Hippocampal formation (tissue), 2 donors: ENCODE measurements around the gene PAK6.

Source experiments
- DNase-seq, 2 donors: peaks; one replicate each; lab custom pipeline; 2025; lab: John Stamatoyannopoulos, UW

Gene PAK6

GRCh38 chr15:40293006-40293405, 54.1 kb downstream of the PAK6 start:
- DNase-seq: no peak

- DNase-seq: no peak
Measured at GRCh38 chr15:40293905-40294895, 55.3 kb downstream of the PAK6 start.

DNA sequence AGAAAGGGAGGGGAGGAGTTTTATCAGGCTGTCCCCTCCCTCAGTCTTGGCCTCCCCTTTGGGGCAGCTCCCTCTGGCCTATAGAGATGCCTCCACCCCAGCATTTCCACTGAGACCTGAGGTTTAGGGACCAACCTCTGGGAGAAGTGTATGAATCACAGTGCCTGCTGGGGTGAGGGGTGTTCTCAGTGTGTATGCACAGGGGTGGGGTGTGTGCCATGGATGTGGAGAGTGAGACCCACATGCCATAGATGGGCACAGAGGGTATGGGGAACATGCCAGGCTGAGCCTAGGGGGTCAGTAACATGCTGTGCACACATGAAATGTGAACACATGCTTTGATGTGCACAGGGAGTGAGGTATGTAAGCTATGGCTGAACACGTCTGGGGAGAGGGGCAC, 56.4 kb downstream of the PAK6 start:
- no peak for DNase-seq

GRCh38 chr15:40295877-40296560, 57.2 kb downstream of the PAK6 start:
- no peak for DNase-seq

DNA sequence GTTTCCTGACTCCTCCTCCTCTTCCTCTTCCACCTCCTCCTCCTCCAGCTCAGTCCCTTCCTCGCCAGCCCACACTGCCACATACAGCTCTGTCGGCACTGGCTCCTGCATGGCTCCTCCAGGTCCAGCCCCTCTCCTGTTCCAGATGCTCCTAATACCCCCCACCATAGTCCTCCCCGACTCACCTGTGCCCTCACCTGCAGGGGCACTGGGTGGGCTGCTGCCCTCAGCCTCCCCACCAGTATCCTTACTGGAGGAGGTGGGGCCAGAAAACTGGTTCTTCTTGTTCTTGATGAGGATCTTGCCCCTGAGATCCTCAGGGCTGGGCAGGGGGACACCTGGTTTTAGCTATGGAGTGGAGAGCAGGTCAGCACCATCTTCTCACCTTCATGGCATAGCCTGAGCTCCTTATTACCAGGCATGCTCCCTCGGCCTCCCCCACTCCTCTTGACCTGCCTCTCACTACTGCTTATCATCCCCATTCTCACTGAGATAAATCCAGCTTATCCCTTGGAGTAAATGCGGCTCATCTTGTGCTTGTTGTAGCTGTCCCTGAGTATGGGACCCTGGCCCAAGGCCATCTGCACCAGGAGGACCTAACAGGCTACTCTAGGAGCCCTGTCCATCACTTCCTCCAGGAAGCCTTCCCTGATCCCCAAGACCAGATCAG, 57.8 kb downstream of the PAK6 start:
- DNase-seq: no peak

- no peak for DNase-seq
Measured at GRCh38 chr15:40297356-40297755, 58.5 kb downstream of the PAK6 start.

DNA sequence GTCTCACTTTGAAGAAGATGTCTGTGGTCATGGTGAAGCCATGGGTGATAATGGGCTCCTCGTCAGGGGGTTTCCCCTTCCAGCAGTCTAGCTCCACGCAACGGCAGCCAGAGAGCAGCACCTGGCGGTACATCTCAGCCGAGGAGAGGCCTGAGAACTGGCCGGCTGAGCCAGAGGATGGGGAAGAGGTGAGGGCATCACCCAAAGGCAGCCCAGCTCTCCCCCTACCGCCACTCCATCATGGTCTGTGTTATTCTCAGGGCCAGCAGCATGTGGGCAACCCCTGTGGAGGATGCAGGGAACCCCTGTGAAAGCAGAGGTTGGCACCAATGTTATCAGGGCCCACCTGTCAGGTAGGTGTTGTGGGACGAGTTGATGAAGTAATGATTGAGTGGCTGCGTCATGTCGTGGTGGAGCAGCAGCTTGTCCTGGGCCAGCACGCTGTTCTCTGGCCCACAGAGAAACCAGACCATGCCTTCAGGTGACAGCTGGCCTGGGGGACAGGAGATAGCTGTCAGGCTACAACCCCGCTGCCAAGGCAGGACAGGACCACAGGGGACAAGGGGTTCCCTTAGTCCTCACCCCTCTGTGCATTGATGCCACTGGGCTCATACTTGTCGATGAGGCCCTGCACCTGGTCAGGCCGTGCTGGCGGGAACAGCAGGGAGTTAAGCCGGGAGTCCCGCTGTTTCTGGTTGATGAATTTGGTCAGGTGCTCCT, 59.5 kb downstream of the PAK6 start:
- DNase-seq: no peak

DNA sequence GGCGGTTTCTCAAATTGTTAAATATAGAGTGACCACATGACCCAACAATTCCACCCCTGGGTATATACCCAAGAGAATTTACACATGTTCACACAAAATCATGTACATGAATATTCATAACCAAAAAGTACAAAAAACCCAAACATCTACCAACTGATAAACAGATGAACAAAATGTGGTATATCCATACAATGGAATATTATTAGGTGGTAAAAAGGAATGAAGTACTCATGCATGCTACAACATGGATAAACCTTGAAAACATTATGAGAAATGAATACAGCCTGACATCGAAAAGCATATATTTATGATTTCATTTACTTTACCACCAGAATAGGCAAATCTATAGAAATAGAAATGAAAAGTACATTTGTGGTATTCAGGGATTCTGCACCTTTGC, 61.5 kb downstream of the PAK6 start:
- no peak for DNase-seq

- no peak for DNase-seq
Measured at GRCh38 chr15:40300771-40301170, 61.9 kb downstream of the PAK6 start.

DNA sequence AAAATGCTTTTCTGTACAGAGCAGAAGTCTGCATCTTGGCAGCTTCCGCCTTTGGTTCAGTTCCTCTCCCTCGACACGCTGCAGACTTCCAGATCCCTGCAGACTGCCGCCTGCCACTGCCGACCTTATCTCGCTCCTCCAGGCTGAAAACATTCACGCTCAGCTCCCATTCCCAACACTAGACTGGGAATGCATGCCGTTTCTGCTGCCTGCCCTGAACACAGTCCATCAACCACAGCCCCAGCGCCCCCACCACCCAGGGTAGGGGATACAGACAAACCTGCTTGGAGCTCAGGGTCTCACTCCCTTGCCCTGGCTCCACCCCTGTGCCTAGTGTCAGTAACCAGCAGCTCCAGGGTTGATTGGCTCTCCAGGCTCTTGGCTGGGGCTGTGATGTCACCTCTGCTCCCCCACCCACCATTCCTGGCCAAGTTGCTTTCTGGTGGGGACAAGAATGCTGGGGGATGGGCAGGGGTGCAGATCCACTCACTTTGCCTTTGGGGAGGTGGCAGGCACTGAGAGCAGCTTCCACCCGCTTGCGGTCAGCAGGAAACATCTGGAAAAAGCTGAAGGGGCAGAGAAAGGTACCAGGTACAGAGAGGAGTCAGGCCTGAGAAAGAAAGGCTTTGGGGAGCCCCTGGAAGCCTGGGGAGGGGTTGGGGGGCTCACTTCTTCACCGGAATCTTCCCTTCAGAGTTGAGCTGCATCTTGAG, 62.8 kb downstream of the PAK6 start:
- DNase-seq: no peak

DNA sequence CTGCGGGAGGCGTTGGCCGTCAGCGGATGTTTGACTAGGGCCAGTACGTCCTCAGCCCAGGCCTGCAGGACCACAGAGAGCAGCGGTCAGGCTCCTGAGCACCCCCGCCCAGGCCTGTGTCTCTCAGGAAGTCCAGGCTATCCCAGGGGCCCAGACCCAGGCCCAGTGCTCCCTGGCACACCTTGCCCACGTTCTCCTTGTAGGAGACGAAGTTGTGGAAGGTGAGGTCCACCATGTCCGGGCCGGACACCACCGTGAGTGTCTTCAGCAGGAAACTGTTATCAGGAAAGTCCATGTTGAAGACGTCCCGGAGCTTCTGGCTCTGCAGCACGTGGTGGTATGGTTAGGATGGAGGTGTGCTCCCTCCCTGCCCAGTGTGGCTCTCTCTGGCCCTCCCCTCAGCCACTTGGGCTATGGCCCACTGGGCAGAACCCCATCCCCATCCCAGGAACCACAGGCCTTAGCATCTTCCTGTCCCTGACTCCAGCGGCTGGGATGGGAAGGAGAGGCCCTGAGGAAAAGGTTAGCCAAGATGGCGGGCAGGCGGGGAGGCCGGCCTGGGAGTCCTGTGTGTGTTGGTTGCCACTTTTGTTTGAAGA, 63.5 kb downstream of the PAK6 start:
- no peak for DNase-seq

DNA sequence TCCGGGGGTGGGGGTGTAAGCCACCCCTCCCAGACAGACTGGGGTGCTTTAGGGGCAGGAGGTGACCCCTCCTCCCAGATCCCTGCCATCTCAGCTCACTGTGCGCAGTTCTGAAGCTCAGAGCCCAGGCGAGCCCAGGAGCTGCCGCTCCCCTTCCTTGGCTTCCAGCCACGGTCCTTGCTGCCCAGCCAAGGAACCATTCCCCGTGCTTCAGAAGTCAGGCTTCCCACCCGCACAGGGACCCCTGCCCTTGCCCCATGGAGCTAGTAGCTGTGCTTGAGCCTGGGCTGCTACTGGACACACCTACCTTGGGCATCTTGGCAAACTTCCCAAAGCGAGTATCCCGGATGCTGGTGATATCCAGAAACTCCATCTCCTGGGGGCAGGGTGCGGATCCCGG, 64.1 kb downstream of the PAK6 start:
- no peak for DNase-seq

- no peak for DNase-seq
Measured at GRCh38 chr15:40303576-40303975, 64.7 kb downstream of the PAK6 start.

DNA sequence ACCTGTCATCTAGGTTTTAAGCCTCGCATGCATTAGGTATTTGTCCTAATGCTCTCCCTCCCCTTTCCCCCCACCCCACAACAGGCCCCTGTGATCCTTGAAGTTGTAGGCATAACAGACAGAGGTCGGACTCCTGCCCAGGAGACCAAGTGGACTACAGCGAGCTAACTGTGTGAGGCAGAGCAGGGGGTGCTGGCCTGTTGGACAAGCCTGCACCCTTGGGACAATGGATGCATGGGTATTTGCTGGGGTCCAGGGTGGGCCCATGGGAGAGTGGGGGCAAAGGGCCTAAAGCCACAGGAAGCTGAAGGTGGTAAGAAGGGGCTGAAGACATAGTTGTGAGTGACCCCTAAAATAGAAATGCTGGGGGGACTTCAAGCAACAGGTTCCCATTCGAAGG, 66.4 kb downstream of the PAK6 start:
- DNase-seq: no peak

DNA sequence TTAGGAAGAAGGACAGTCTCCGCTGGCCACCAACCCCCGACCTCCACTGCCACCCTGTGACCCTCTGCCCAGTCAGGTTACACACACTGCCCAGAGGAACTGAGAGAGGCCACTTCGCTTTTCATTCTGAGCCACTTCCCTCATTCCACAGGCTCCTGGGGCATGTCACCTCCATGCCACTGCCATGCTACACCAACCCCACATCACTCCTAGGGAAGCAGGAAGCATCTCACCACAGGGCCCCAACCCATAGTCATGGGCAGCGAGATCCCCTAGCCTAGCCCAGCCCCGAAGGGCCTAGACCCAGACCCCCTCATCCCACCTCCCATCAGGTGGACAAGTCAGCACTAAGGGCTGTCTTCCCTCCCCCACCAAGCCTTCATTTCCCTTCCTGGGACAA, 67.5 kb downstream of the PAK6 start:
- DNase-seq: peak in 1 of 2 donors; percentile 24

DNA sequence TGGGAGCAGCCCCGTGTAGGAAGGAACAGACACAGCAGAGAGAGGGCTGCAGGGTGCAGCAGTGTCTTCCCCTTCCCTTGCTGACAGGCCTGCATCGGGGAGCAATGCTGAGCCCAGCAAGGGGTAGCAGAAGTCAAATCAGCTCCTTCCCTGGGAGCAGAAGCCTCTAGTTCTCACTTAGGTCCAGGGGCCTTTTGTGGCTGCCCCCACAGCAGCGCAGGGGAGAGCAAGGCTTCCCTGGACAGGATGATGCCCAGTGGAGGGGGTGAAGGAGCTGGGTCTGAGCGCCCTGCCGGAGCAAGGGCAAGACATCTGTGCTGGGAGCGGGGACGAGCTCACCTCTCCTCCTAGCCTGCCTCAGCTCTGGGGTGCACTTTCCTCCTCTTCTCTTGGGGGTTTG, 68.0 kb downstream of the PAK6 start:
- DNase-seq: no peak

DNA sequence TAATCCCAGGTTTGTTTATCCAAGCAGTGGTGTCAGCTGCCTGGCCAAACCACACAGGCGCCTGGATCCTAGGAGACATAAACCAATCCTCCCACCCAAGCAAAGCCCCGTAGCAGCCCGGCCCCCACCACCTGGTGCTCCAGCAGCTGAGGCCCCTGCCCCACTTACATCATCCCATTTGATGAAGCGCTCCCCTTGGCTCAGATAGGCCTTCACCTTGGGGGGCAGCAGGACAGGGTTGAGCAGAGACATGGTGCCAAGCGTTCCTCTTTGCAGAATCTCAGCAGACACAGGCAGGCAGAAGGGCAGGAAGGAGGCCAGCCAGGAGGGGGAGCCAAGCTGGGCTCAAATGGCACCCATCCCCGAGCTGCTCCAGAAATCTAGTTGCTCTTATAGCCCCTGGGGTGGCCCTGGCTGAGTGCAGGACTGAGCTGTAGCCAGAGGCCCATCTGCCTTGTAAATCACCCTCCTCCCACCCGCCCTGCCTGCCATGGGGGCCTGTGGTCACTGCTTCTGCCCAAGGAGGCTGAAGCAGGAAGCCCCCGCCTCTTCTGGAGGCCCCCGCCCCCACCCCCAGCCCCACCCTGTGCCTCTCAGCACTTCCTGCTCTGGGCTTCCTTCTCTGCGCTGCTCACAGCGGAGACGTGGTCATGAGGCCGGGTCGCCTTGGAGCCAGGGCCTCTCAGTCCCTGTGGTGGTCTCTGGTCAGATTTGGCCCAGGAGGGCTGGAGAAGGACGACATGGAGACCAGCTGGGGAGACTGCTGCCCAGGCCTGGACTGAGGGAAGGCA, 68.8 kb downstream of the PAK6 start, which contains the start of gene PLCB2:
Gene PLCB2 (minus strand): TSS at position 515 of the 791 bp plus-strand sequence. CDS start 263 bp downstream, at position 252.
- peak in 1 of 2 donors; percentile 35 for DNase-seq

DNA sequence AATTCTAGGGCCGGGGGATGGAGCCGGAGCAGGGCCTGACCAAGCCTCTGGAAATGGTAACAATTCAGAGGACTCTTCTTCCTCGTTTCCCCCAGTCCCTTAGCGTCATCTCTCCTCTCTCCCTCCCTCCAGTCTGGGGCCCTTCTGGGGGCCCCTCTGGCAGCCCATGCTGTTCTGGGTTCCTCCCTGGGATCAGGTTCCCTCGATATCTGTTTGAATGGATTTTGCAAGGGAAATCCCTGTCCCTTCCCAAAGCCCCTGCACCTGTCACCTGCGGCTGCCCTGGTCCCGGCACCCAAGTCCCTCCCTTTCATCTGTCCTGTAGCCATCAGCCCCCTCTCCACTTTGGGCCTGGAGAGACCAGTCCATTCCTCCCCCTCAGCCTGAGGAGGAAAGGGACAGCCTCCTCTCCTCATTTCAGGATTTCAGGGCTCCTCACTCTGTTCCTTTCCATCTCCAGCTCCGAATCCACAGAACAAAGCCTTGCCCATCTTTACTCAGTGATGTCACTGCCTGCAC, 70.5 kb downstream of the PAK6 start:
- DNase-seq: no peak
